Measurements from ENCODE around the gene SLC43A2. TPM values are rescaled to one million over a fixed set of nuclear protein-coding genes. Genes with fewer than 3 reads are reported as not detected.
"Not testable (repeated sequence)": the region's sequence is repeated elsewhere in the genome, so short reads cannot be mapped to it uniquely, and the experiment has no call there.

SLC43A2 gene
- total and polyA plus RNA-seq, 5 donors from 2014 or later = 3.5 to 6.9 (median 5.9) TPM

GRCh38 chr17:1578029-1578428 is 50.6 kb downstream of the SLC43A2 start:
- Histone ChIP-seq H3K27ac (ENCODE audit: insufficient read depth, low read length, poor library complexity, severe bottlenecking) (no peak overlapping the region), H3K4me3 (ENCODE audit: low read depth, low read length) (no peak overlapping the region), H3K9me3 (ENCODE audit: control insufficient read depth in 2 of 2, low read length in 2 of 2) (no peaks in the 10 kb centered on the region), H3K27me3 (ENCODE audit: control insufficient read depth, insufficient read depth, low read length) (no peaks in the 10 kb centered on the region), H3K36me3 (ENCODE audit: control insufficient read depth, insufficient read depth, low read length) (no peaks in the 10 kb centered on the region), H3K4me1 (ENCODE audit: control insufficient read depth, insufficient read depth, low read length, poor library complexity, severe bottlenecking) (no peaks in the 10 kb centered on the region)
- Mint-ChIP-seq H3K36me3 (no peaks in the 10 kb centered on the region), H3K27me3 (no peaks in the 10 kb centered on the region), H3K27ac (no peak overlapping the region), H3K4me3 (no peak overlapping the region), H3K4me1 (no peaks in the 10 kb centered on the region), H3K9me3 (no peaks in the 10 kb centered on the region)
- no peak for ATAC-seq (ENCODE audit: low read depth in 2 of 2)
- DNase-seq = no peak

DNA sequence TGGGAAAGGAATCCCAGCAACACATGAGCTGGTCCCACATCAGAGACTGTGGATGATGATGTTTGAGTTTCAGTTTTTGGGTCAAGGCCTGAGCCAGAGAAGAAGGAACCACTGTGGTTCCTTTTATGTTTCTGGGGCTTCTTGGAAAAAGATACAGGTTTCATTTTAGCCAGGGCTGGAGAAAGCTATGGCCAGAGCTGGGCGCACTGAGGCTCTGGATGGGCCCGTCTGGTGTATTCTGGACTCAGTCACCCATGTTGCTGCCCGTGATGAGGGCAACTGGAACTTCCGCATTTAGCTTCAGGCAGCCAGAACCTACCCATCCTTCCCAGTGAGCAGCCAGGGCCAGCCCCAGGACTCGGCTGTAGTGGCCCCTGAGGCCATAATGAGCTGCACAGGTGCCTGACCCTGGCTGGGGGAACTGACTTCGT is 51.0 kb downstream of the SLC43A2 start:
- DNase-seq (no peak), ATAC-seq (ENCODE audit: low read depth in 2 of 2) (no peak)
- H3K36me3 Mint-ChIP-seq = no peaks in the 10 kb centered on the region
- no peaks in the 10 kb centered on the region for H3K27me3 Mint-ChIP-seq
- H3K9me3 ChIP-seq (ENCODE audit: control insufficient read depth in 2 of 2, low read length in 2 of 2) = no peaks in the 10 kb centered on the region
- no peaks in the 10 kb centered on the region for H3K4me1 ChIP-seq (ENCODE audit: control insufficient read depth, insufficient read depth, low read length, poor library complexity, severe bottlenecking)
- no peaks in the 10 kb centered on the region for H3K4me1 Mint-ChIP-seq
- no peaks in the 10 kb centered on the region for H3K27me3 ChIP-seq (ENCODE audit: control insufficient read depth, insufficient read depth, low read length)
- no peak overlapping the region for H3K4me3 ChIP-seq (ENCODE audit: low read depth, low read length)
- H3K9me3 Mint-ChIP-seq = no peaks in the 10 kb centered on the region
- no peak overlapping the region for H3K4me3 Mint-ChIP-seq
- no peak overlapping the region for H3K27ac ChIP-seq (ENCODE audit: insufficient read depth, low read length, poor library complexity, severe bottlenecking)
- no peak overlapping the region for H3K27ac Mint-ChIP-seq
- no peaks in the 10 kb centered on the region for H3K36me3 ChIP-seq (ENCODE audit: control insufficient read depth, insufficient read depth, low read length)

GRCh38 chr17:1577182-1577581 is 51.5 kb downstream of the SLC43A2 start:
- no peak overlapping the region for H3K27ac ChIP-seq (ENCODE audit: insufficient read depth, low read length, poor library complexity, severe bottlenecking)
- no peak overlapping the region for H3K4me3 ChIP-seq (ENCODE audit: low read depth, low read length)
- Mint-ChIP-seq H3K4me1 (no peaks in the 10 kb centered on the region), H3K36me3 (no peaks in the 10 kb centered on the region), H3K4me3 (peak overlapping the region in 1 of 4 donors; percentile 21), H3K27ac (peak overlapping the region in 1 of 3 donors; percentile 60), H3K9me3 (no peaks in the 10 kb centered on the region), H3K27me3 (no peaks in the 10 kb centered on the region)
- no peaks in the 10 kb centered on the region for H3K4me1 ChIP-seq (ENCODE audit: control insufficient read depth, insufficient read depth, low read length, poor library complexity, severe bottlenecking)
- no peaks in the 10 kb centered on the region for H3K27me3 ChIP-seq (ENCODE audit: control insufficient read depth, insufficient read depth, low read length)
- ATAC-seq (ENCODE audit: low read depth in 2 of 2) (peak; percentile 20 to 36), DNase-seq (no peak)
- no peaks in the 10 kb centered on the region for H3K36me3 ChIP-seq (ENCODE audit: control insufficient read depth, insufficient read depth, low read length)
- H3K9me3 ChIP-seq (ENCODE audit: control insufficient read depth in 2 of 2, low read length in 2 of 2) = no peaks in the 10 kb centered on the region

GRCh38 chr17:1576500-1576899 is 52.1 kb downstream of the SLC43A2 start:
- no peak overlapping the region for H3K4me3 Mint-ChIP-seq
- no peaks in the 10 kb centered on the region for H3K36me3 Mint-ChIP-seq
- no peaks in the 10 kb centered on the region for H3K36me3 ChIP-seq (ENCODE audit: control insufficient read depth, insufficient read depth, low read length)
- H3K27me3 Mint-ChIP-seq = no peaks in the 10 kb centered on the region
- no peaks in the 10 kb centered on the region for H3K27me3 ChIP-seq (ENCODE audit: control insufficient read depth, insufficient read depth, low read length)
- H3K4me3 ChIP-seq (ENCODE audit: low read depth, low read length) = no peak overlapping the region
- no peaks in the 10 kb centered on the region for H3K4me1 ChIP-seq (ENCODE audit: control insufficient read depth, insufficient read depth, low read length, poor library complexity, severe bottlenecking)
- no peak overlapping the region for H3K27ac Mint-ChIP-seq
- H3K27ac ChIP-seq (ENCODE audit: insufficient read depth, low read length, poor library complexity, severe bottlenecking) = no peak overlapping the region
- H3K9me3 ChIP-seq (ENCODE audit: control insufficient read depth in 2 of 2, low read length in 2 of 2) = no peaks in the 10 kb centered on the region
- ATAC-seq (ENCODE audit: low read depth in 2 of 2) (no peak), DNase-seq (no peak)
- H3K9me3 Mint-ChIP-seq = no peaks in the 10 kb centered on the region
- no peaks in the 10 kb centered on the region for H3K4me1 Mint-ChIP-seq

DNA sequence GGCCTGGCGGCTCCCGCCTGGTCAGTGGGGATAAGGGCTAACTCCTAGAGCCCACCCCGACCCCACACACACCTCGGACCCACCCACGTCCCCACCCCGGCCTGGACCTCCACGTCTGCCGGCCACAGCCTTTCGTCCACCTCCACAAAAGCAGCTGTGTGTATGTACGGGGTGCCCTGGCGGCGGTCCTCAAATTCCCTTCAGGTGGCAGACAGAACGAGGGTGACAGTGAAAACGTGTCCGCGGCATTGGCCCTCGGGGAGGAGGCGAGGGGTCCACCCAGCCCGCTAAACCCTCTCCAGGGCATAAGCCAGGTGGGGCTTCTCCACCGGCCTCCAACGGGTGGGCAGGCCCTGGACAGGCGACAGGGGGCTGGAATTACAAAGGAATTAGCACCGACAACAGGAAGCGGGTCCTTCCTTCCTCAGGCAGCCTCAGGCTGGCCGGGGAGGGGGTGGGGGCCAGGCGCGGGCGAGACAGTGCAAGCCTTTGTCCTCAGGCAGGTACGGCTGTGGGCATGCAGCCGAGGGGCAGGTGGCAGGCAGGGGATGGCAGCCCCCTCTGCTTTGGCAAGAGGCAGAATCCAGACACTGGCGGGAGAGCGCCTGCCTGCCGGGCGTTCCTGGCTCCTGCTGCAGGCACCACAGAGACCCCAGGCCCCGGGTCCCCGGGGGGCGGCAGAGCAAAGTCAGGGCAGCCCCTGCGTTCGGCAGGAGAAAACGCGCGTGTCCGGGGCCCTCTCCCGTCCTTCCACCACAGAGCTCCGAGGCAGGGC is 53.8 kb downstream of the SLC43A2 start:
- no peaks in the 10 kb centered on the region for H3K36me3 ChIP-seq (ENCODE audit: control insufficient read depth, insufficient read depth, low read length)
- ATAC-seq (ENCODE audit: low read depth in 2 of 2) = no peak
- no peaks in the 10 kb centered on the region for H3K27me3 ChIP-seq (ENCODE audit: control insufficient read depth, insufficient read depth, low read length)
- H3K4me1 ChIP-seq (ENCODE audit: control insufficient read depth, insufficient read depth, low read length, poor library complexity, severe bottlenecking) = no peaks in the 10 kb centered on the region
- Mint-ChIP-seq H3K9me3 (no peaks in the 10 kb centered on the region), H3K36me3 (no peaks in the 10 kb centered on the region), H3K27me3 (no peaks in the 10 kb centered on the region), H3K4me1 (no peaks in the 10 kb centered on the region), H3K4me3 (no peak overlapping the region), H3K27ac (no peak overlapping the region)
- H3K27ac ChIP-seq (ENCODE audit: insufficient read depth, low read length, poor library complexity, severe bottlenecking) = no peak overlapping the region
- no peak overlapping the region for H3K4me3 ChIP-seq (ENCODE audit: low read depth, low read length)
- DNase-seq = no peak
- H3K9me3 ChIP-seq (ENCODE audit: control insufficient read depth in 2 of 2, low read length in 2 of 2) = no peaks in the 10 kb centered on the region

GRCh38 chr17:1573932-1574696 is 54.5 kb downstream of the SLC43A2 start:
- peak in 2 of 3 donors; percentile 32 to 63 for DNase-seq
- Mint-ChIP-seq H3K27me3 (no peaks in the 10 kb centered on the region), H3K27ac (no peak overlapping the region), H3K36me3 (no peaks in the 10 kb centered on the region), H3K4me3 (no peak overlapping the region), H3K4me1 (peaks cover 0 to 3% (median 0%) of the 10 kb centered on the region in 4 donors), H3K9me3 (no peaks in the 10 kb centered on the region)
- H3K4me3 ChIP-seq (ENCODE audit: low read depth, low read length) = no peak overlapping the region
- no peak overlapping the region for H3K27ac ChIP-seq (ENCODE audit: insufficient read depth, low read length, poor library complexity, severe bottlenecking)
- H3K36me3 ChIP-seq (ENCODE audit: control insufficient read depth, insufficient read depth, low read length) = no peaks in the 10 kb centered on the region
- H3K27me3 ChIP-seq (ENCODE audit: control insufficient read depth, insufficient read depth, low read length) = no peaks in the 10 kb centered on the region
- ATAC-seq (ENCODE audit: low read depth in 2 of 2) = peak; percentile 25 to 49
- H3K9me3 ChIP-seq (ENCODE audit: control insufficient read depth in 2 of 2, low read length in 2 of 2) = no peaks in the 10 kb centered on the region
- H3K4me1 ChIP-seq (ENCODE audit: control insufficient read depth, insufficient read depth, low read length, poor library complexity, severe bottlenecking) = no peaks in the 10 kb centered on the region

- H3K4me3 ChIP-seq (ENCODE audit: low read depth, low read length); H3K36me3 Mint-ChIP-seq; H3K27me3 Mint-ChIP-seq; H3K4me3 Mint-ChIP-seq; H3K9me3 Mint-ChIP-seq; H3K36me3 ChIP-seq (ENCODE audit: control insufficient read depth, insufficient read depth, low read length); DNase-seq; H3K27me3 ChIP-seq (ENCODE audit: control insufficient read depth, insufficient read depth, low read length); H3K4me1 ChIP-seq (ENCODE audit: control insufficient read depth, insufficient read depth, low read length, poor library complexity, severe bottlenecking); ATAC-seq (ENCODE audit: low read depth in 2 of 2); H3K9me3 ChIP-seq (ENCODE audit: control insufficient read depth in 2 of 2, low read length in 2 of 2); H3K27ac ChIP-seq (ENCODE audit: insufficient read depth, low read length, poor library complexity, severe bottlenecking): not testable (repeated sequence)
- Mint-ChIP-seq H3K27ac (peak overlapping the region in 1 of 3 donors; percentile 51), H3K4me1 (peaks cover 0 to 16% (median 6%) of the 10 kb centered on the region in 4 donors)
Measured at GRCh38 chr17:1572646-1573045, 56.0 kb downstream of the SLC43A2 start.

Data from CD4-positive, CD25-positive, alpha-beta regulatory T cell (primary cell).